K562 (cell line): ENCODE data around the gene PANK2. TPM values are rescaled to one million over a fixed set of nuclear protein-coding genes. Genes with fewer than 3 reads are reported as not detected.

Experiments
- ATAC-seq: fragments of 200-7000 bp; cut with Tn5 transposase; 3 replicates; pipeline ENCODE4 v1.9.1; 2020; ENCODE audit warnings: moderate library complexity
- BruUV-seq: library from RNA; stranded (reverse); fragments of 400-500 nt; replicated peaks from 2 replicates; lab custom pipeline; 2021; lab: Mats Ljungman, UMichigan
- CTCF ChIA-PET: fragments of 300-600 bp; formaldehyde crosslinking; extraction: SDS; loops from one replicate; lab custom pipeline; 2021; ENCODE audit warnings: low intra/inter-chr PET ratio; lab: Yijun Ruan, JAX
- POLR2A ChIA-PET: fragments of 300-600, 350-650 bp; sonication (Branson Sonifier 250); formaldehyde crosslinking; extraction: SDS; loops from one replicate; lab custom pipeline; 2021; ENCODE audit warnings: antibody characterized with exemption, inconsistent platforms; lab: Yijun Ruan, JAX
- DNase-seq, 4 experiments: peaks; one replicate each; pipeline versions ENCODE4 v3.0.0 to v3.0.0-alpha.2; 2011 to 2018; ENCODE audit warnings: low spot score in 3 of 4, mixed read lengths in 3 of 4; ENCODE audit errors: extremely low read depth in 1 of 4
- FAIRE-seq: peaks from 2 replicates; lab custom pipeline; 2011; peaks lifted over from hg19 to GRCh38; lab: Jason Lieb, UNC
- H2AFZ ChIP-seq: 2 replicates; pipeline ENCODE4 v1.6.0; 2011; ENCODE audit warnings: low read depth, low read length, control low read depth, inconsistent platforms
- H3K27ac ChIP-seq: fragments of 200-600 bp; 3 replicates; pipeline ENCODE4 v1.8.0; 2011; ENCODE audit warnings: low read depth, mild to moderate bottlenecking, control low read depth, inconsistent platforms, low read length, moderate library complexity, mixed read lengths; ENCODE audit errors: extremely low read depth
- H3K27me3 ChIP-seq, 2 experiments: fragments of 300-600 bp in 1 of 2; 2 replicates in 1 of 2; 3 replicates in 1 of 2; pipeline versions ENCODE4 v1.6.0 to v1.8.0; 2011; ENCODE audit warnings: inconsistent platforms in 2 of 2, low read length in 2 of 2, mild to moderate bottlenecking in 1 of 2, mixed read lengths in 1 of 2, moderate library complexity in 1 of 2; ENCODE audit not compliant: control insufficient read depth in 2 of 2, insufficient read depth in 2 of 2
- H3K36me3 ChIP-seq: fragments of 300-600 bp; 3 replicates; pipeline ENCODE4 v1.8.0; 2011; ENCODE audit warnings: mild to moderate bottlenecking, low read length, inconsistent platforms; ENCODE audit not compliant: control insufficient read depth, insufficient read depth
- H3K4me1 ChIP-seq, 2 experiments: fragments of 200-600 bp in 1 of 2; replicated peaks in 1 of 2; 2 replicates in 1 of 2; 3 replicates in 1 of 2; pipeline versions ENCODE4 v1.5.1 to v1.8.0; 2011; ENCODE audit warnings: inconsistent platforms in 2 of 2, low read length in 2 of 2, mild to moderate bottlenecking in 1 of 2, mixed read lengths in 1 of 2, moderate library complexity in 1 of 2; ENCODE audit not compliant: control insufficient read depth in 2 of 2, insufficient read depth in 2 of 2
- H3K4me2 ChIP-seq: 2 replicates; pipeline ENCODE4 v1.6.1; 2011; ENCODE audit warnings: low read length, control low read depth, inconsistent platforms, mixed read lengths; ENCODE audit not compliant: insufficient read depth
- H3K4me3 ChIP-seq: fragments of 200-600 bp; sonication (generic), shearing (Covaris generic); 2 replicates; pipeline ENCODE4 v1.5.1; 2016; ENCODE audit warnings: control low read depth, inconsistent platforms
- H3K79me2 ChIP-seq: fragments of 200-600 bp; 3 replicates; pipeline ENCODE4 v1.8.0; 2011; ENCODE audit warnings: low read length, inconsistent platforms; ENCODE audit not compliant: control insufficient read depth, insufficient read depth
- H3K9ac ChIP-seq, 2 experiments: 2 replicates each; pipeline versions ENCODE4 v1.6.0 to v1.6.1; 2011; ENCODE audit warnings: low read depth in 2 of 2, low read length in 2 of 2, control low read depth in 1 of 2, inconsistent platforms in 1 of 2, mild to moderate bottlenecking in 1 of 2, mixed read lengths in 1 of 2; ENCODE audit not compliant: insufficient read depth in 1 of 2
- H3K9me1 ChIP-seq: one replicate; pipeline ENCODE4 v1.6.0; 2011; ENCODE audit warnings: inconsistent platforms, mild to moderate bottlenecking, low read length, moderate library complexity; ENCODE audit not compliant: control insufficient read depth, insufficient read depth
- H3K9me3 ChIP-seq: replicated peaks from 2 replicates; pipeline ENCODE4 v1.5.1; 2011; ENCODE audit warnings: low read depth, low read length, inconsistent platforms; ENCODE audit not compliant: control insufficient read depth, insufficient read depth
- H4K20me1 ChIP-seq: replicated peaks from 2 replicates; pipeline ENCODE4 v1.6.1; 2011; ENCODE audit warnings: low read length, inconsistent platforms, mixed read lengths; ENCODE audit not compliant: control insufficient read depth, insufficient read depth
- ESRRB ChIP-seq: fragments of 250-450 bp; sonication (Bioruptor Pico); IDR thresholded peaks from 2 replicates; pipeline ENCODE4 v1.5.0; 2020; ENCODE audit warnings: mild to moderate bottlenecking, moderate library complexity, borderline replicate concordance
- HMG20A ChIP-seq: fragments of 450-650 bp; formaldehyde crosslinking; conservative IDR thresholded peaks from 2 replicates; pipeline ENCODE4 v1.4.0; 2020; ENCODE audit warnings: mild to moderate bottlenecking, mixed read lengths
- HMG20B ChIP-seq: fragments of 250-450 bp; sonication (Bioruptor Pico); IDR thresholded peaks from 2 replicates; pipeline ENCODE4 v1.5.0; 2021; ENCODE audit warnings: mild to moderate bottlenecking
- IRF2 ChIP-seq: sonication (generic); formaldehyde crosslinking; IDR thresholded peaks from 2 replicates; pipeline ENCODE4 v1.8.1; 2022; ENCODE audit warnings: mild to moderate bottlenecking, missing genetic modification reagents
- NFATC3 ChIP-seq: fragments of 450-650 bp; IDR thresholded peaks from 2 replicates; pipeline ENCODE4 v1.6.1; 2017; ENCODE audit warnings: mild to moderate bottlenecking
- NFIC ChIP-seq: fragments of 450-650 bp; IDR thresholded peaks from 2 replicates; pipeline ENCODE4 v1.6.1; 2017; ENCODE audit warnings: mild to moderate bottlenecking, inconsistent platforms
- POLR2A ChIP-seq: fragments of 450-650 bp; conservative IDR thresholded peaks from 2 replicates; pipeline ENCODE4 v1.6.1; 2016
- RBFOX2 ChIP-seq: fragments of 200-400 bp; formaldehyde crosslinking; IDR thresholded peaks from 2 replicates; pipeline ENCODE4 v1.6.1; 2017; ENCODE audit warnings: low read depth, mild to moderate bottlenecking, low read length, moderate library complexity
- SP1 ChIP-seq: sonication (generic); formaldehyde crosslinking; IDR thresholded peaks from 2 replicates; pipeline ENCODE4 v1.8.1; 2022; ENCODE audit warnings: mild to moderate bottlenecking, missing genetic modification reagents
- SUPT5H ChIP-seq: fragments of 450-650 bp; IDR thresholded peaks from 2 replicates; pipeline ENCODE4 v1.6.1; 2016
- ZNF668 ChIP-seq: fragments of 250-450 bp; sonication (Bioruptor Pico); IDR thresholded peaks from 2 replicates; pipeline ENCODE4 v1.8.0; 2022; ENCODE audit warnings: mild to moderate bottlenecking, inconsistent platforms
- WGBS: fragments of 100-300 bp; shearing (Covaris generic); methylation state at CpG from one replicate; pipeline ENCODE4 v1.1.6; 2016; ENCODE audit warnings: low coverage, mixed read lengths; ENCODE audit not compliant: insufficient coverage; ENCODE audit errors: missing lambda C conversion rate; 5-methylcytosine and 5-hydroxymethylcytosine counted together
- in situ Hi-C: fragments of 300-500 bp; cut with MboI; formaldehyde crosslinking; loops from 4 replicates; pipeline ENCODE4 v1.15.0; 2018; ENCODE audit warnings: inconsistent platforms, mixed read lengths
- intact Hi-C: fragments of 100-400 bp; cut with micrococcal nuclease; formaldehyde crosslinking; loops from 2 replicates; pipeline ENCODE4 v1.14.2; 2022
- polyA plus RNA-seq, 8 experiments: library from polyadenylated mRNA; depleted of rRNA in 4 of 8; stranded (reverse) in 5 of 8; unstranded in 3 of 8; fragments of >200 nt; fragmentation: Nextera tagmentation in 2 of 8; fragmentation: Illumina TruSeq in 1 of 8; extraction: Ambion mirVana in 2 of 8; extraction: Trizol in 1 of 8; gene quantifications; 2 replicates each; pipeline versions ENCODE4 v1.2.1 to v1.2.3, GENCODE V29; 2011 to 2014; ENCODE audit warnings: inconsistent platforms in 1 of 8, missing spikeins in 1 of 8
- total RNA-seq, 7 experiments: library from RNA; depleted of rRNA in 6 of 7; stranded (reverse); fragments of >200 nt in 6 of 7; fragmentation: Illumina TruSeq in 2 of 7; extraction: Trizol in 2 of 7; gene quantifications; 2 replicates each; pipeline versions ENCODE4 v1.2.1 to v1.2.3, GENCODE V29; 2011 to 2021; ENCODE audit warnings: low replicate concordance in 1 of 7

The PANK2 gene
- total and polyA plus RNA-seq, 9 of the 15 experiments (the other 6 are each of a cell fraction or from before 2014, with no cell fraction given): 14.9 to 43.5 (median 31.4) TPM

DNA sequence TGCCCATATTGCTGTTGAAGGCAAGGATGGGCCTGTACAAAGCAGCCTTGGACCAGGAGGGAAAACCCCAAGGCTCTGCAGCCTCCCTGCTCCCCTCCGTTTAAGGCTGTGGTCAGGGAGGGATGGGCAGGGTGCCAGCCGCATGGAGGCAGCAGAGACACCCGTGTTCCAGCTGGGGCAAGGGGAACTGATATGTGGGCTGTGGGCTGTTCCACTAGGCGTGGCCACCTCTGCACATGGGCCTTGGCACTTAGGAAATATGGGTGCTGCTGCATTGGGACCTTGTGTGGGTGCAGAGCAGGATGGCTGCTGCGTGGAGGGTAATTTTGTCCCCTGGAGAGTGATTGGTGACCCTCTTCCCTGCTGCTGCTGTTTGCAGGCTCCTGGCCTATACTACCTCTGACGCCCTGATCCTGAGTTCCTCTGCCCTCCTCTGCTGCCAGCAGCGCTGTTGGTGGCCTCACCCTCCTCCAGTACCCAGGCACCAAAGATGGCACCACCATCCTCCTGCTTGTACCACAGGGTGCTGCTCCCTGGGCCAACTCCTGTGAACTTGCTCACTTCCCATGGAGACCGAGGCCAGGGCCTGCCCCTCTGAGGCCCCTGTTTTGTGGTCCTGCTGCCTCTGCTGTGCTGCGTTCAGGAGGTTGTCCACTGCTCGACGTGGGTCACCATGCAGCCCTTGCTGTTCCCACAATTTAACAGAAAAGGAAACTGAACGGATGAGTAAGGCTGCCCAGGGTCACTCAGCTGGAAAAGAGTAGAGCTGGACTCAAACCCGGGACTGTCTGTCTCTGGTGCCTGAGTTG, 35.3 kb downstream of the PANK2 start (continued):
- peak; percentile 69 for TF ChIP-seq NFIC
- no peak for TF ChIP-seq IRF2 (CRISPR knock-in tag)
- TF ChIP-seq POLR2A: 0 out of 2 replicates have a peak, but pooled peaks have one; percentile 14
- no peak for TF ChIP-seq ZNF668 (CRISPR knock-in tag)
- TF ChIP-seq SUPT5H: peak; percentile 28; the same call in 1 of the 2 replicates
- TF ChIP-seq RBFOX2: no peak

DNA sequence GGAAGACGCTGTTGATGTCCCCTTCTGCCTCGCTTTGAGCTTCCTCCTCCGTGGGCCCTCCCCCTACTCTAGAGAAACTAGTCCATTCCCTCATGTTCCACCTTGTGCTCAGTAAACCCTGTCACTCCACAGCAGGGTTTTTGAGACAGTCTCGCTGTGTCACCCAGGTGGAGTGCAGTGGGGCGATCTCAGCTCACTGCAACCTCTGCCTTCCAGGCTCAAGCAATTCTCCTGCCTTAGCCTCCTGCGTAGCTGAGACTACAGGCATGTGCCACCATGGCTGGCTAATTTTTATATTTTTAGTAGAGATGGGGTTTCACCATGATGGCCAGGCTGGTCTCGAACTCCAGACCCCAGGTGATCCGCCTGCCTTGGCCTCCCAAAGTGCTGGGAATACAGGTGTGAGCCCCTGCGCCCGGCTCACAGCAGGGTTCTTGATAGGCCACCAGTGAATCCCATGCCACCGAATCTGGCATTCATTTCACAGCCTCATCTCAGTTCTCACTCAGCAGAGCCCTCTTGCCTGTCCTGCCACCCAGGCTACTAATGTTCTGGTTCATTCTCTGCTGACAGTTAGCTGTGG, 36.0 kb downstream of the PANK2 start:
- FAIRE-seq (no peak), DNase-seq (no peak), ATAC-seq (peak; percentile 8; the same call in 2 of the 3 replicates)
- Histone ChIP-seq H3K4me1 (peaks cover 11 to 22% of the 10 kb centered on the region in 2 experiments; a peak in 4 of 5 replicates), H3K27ac (no peak overlapping the region), H3K36me3 (peaks cover 43% of the 10 kb centered on the region; the same call in 2 of the 3 replicates), H4K20me1 (peaks cover 18% of the 10 kb centered on the region; the same call in 1 of the 2 replicates), H3K9me3 (no peaks in the 10 kb centered on the region), H3K9ac (peak overlapping the region in 1 of 2 experiments; percentile 23; a peak in 1 of 4 replicates), H3K4me2 (no peak overlapping the region), H3K79me2 (peaks cover 5% of the 10 kb centered on the region; the same call in 2 of the 3 replicates), H2AFZ (no peak overlapping the region), H3K4me3 (no peak overlapping the region), H3K27me3 (no peaks in the 10 kb centered on the region), H3K9me1 (no peaks in the 10 kb centered on the region)
- in situ Hi-C loops: no loop called here
- BruUV-seq: no TSS peak
- WGBS: 87% methylated on average over 11 of the region's 11 CpGs
- ChIA-PET CTCF (no interaction called here), POLR2A (interaction anchor here (0.6 to 2.5 kb wide), 3 partner anchors 8 to 150 kb away, joined by 3 to 8 read pairs (median 5); no protein-coding TSS in a partner anchor)
- TF ChIP-seq HMG20B (CRISPR knock-in tag) (no peak), NFATC3 (no peak), SUPT5H (0 out of 2 replicates have a peak, but pooled peaks have one; percentile 7), SP1 (CRISPR knock-in tag) (0 out of 2 replicates have a peak, but pooled peaks have one; percentile 8), ESRRB (CRISPR knock-in tag) (no peak), HMG20A (CRISPR knock-in tag) (no peak)
- intact Hi-C loops: loop anchor here (5.0 to 10.0 kb wide), 2 partner anchors 87 to 270 kb away; no protein-coding TSS in a partner anchor
